GM12864 (cell line): ENCODE data around the gene TMEM258.

ENCODE experiments used
- DNase-seq: peaks from one replicate; pipeline ENCODE4 v3.0.0-alpha.2; 2011; ENCODE audit warnings: low read depth
- H3K4me3 ChIP-seq: 2 replicates; pipeline ENCODE4 v1.5.1; 2011; ENCODE audit warnings: mild to moderate bottlenecking, low read depth, low read length, control low read depth
- CTCF ChIP-seq: IDR thresholded peaks from 2 replicates; pipeline ENCODE4 v1.5.1; 2011; ENCODE audit warnings: low read depth, mild to moderate bottlenecking, moderate library complexity, low read length, control low read depth, inconsistent platforms; ENCODE audit errors: missing control alignments

Gene TMEM258

GRCh38 chr11:61837411-61838005 lies 45.1 kb upstream of the TMEM258 start:
- H3K4me3 ChIP-seq: no peak overlapping the region
- DNase-seq: no peak
- no peak for TF ChIP-seq CTCF

DNA sequence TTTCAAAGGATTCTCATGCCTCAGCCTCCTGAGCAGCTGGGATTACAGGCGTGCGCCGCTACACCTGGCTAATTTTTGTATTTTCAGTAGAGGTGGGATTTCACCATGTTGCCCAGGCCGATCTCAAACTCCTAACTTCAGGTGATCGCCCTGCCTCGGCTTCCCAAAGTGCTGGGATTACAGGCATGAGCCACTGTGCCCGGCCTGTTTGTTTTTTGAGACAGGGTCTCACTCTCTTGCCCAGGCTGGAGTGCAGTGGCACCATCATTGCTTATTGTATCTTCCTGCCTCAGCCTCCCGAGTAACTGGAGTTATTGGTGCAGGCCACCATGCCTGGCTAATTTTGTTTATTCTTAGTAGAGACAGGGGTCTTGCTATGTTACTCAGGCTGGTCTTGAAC lies 43.8 kb upstream of the TMEM258 start:
- H3K4me3 ChIP-seq: no peak overlapping the region
- no peak for DNase-seq
- TF ChIP-seq CTCF: no peak

GRCh38 chr11:61834278-61835048 lies 42.1 kb upstream of the TMEM258 start:
- TF ChIP-seq CTCF: no peak
- DNase-seq: peak; percentile 85
- H3K4me3 ChIP-seq: peak overlapping the region; percentile 26

- no peak for TF ChIP-seq CTCF
- DNase-seq: no peak
- H3K4me3 ChIP-seq: peak overlapping the region; percentile 26; the same call in 1 of the 2 replicates
These were observed 41.5 kb upstream of the TMEM258 start for GRCh38 chr11:61833926-61834277.

DNA sequence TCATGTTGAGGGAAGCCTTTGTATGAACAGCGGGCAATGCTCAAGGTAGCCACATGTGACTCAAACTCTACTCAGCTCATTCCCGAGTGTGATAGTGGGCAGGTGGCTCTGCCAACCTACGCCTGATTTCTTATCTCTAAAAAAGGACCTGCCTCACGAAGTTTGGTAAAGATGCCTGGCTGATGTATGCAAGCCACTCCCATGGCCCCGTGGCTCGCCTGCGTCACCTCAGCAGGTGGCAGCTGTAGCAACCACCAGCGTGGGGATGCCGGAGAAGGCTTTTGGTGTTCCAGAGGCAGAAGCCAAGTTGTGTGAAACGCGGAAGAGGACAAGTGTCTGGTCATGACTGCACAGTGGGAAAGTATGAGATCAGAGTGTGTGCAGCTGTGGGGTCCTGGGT lies 41.1 kb upstream of the TMEM258 start:
- DNase-seq: no peak
- no peak overlapping the region; the same call in 1 of the 2 replicates for H3K4me3 ChIP-seq
- no peak for TF ChIP-seq CTCF

GRCh38 chr11:61832754-61833153 lies 40.4 kb upstream of the TMEM258 start:
- DNase-seq: no peak
- no peak for TF ChIP-seq CTCF
- no peak overlapping the region for H3K4me3 ChIP-seq

DNA sequence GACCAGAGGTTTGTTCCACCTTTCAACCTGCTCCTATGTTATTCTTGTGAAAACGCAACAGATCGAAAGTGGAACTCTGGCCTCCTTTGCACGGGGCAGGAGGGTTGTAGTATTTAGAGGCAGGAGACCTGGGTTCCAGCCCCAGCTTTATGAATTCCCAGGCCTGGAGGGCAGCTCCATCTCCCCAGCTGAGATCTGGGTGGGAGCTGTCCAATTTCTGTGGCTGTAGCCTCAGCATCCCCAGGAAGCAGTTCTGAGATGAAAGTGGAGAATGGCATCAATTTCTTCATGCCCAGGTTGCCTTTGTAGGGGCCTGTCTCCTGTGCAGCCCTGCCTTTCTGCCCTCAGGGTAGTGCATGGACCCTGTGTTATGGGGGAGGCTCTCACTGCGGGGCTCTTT lies 39.8 kb upstream of the TMEM258 start:
- H3K4me3 ChIP-seq: no peak overlapping the region; the same call in 1 of the 2 replicates
- TF ChIP-seq CTCF: no peak
- DNase-seq: no peak
